ENCODE data around the gene NFAT5.
"Not testable (repeated sequence)": the region's sequence is repeated elsewhere in the genome, so short reads cannot be mapped to it uniquely, and the experiment has no call there.

Gene NFAT5, protein sequence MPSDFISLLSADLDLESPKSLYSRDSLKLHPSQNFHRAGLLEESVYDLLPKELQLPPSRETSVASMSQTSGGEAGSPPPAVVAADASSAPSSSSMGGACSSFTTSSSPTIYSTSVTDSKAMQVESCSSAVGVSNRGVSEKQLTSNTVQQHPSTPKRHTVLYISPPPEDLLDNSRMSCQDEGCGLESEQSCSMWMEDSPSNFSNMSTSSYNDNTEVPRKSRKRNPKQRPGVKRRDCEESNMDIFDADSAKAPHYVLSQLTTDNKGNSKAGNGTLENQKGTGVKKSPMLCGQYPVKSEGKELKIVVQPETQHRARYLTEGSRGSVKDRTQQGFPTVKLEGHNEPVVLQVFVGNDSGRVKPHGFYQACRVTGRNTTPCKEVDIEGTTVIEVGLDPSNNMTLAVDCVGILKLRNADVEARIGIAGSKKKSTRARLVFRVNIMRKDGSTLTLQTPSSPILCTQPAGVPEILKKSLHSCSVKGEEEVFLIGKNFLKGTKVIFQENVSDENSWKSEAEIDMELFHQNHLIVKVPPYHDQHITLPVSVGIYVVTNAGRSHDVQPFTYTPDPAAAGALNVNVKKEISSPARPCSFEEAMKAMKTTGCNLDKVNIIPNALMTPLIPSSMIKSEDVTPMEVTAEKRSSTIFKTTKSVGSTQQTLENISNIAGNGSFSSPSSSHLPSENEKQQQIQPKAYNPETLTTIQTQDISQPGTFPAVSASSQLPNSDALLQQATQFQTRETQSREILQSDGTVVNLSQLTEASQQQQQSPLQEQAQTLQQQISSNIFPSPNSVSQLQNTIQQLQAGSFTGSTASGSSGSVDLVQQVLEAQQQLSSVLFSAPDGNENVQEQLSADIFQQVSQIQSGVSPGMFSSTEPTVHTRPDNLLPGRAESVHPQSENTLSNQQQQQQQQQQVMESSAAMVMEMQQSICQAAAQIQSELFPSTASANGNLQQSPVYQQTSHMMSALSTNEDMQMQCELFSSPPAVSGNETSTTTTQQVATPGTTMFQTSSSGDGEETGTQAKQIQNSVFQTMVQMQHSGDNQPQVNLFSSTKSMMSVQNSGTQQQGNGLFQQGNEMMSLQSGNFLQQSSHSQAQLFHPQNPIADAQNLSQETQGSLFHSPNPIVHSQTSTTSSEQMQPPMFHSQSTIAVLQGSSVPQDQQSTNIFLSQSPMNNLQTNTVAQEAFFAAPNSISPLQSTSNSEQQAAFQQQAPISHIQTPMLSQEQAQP (N-terminal part only)

DNA sequence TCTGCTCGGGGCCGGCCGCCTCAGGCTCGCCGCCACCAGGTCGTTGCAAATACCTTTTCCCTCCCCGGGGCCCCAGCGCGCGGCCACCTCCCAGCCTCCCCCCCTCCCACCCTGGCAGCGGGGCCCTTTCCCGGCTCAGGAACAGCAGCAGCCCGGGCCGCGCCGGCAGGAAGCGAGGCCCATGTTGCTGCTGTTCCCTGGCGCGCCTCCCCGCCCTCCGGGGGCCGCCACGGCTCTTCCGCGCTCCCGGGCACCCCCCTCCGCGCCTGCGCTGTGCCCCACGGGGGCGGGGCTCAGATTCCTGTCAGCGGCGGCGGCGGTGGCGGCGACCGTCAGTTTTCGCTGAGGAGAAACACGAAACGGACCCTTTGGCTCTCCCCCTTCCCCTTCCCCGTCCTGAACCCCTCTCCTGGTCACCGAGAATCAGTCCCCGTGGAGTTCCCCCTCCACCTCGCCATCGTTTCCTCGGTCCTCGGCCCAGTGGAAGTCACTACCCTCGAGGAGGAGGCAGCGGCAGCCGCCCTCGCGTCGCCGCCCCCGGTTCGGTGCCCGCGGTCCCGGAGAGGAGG lies at the start of gene NFAT5:
NFAT5 (plus strand) TSS at position 296 of the 569 bp plus-strand sequence. CDS start 336 bp downstream, outside the sequence.
- DNase-seq = peak; percentile 92

DNA sequence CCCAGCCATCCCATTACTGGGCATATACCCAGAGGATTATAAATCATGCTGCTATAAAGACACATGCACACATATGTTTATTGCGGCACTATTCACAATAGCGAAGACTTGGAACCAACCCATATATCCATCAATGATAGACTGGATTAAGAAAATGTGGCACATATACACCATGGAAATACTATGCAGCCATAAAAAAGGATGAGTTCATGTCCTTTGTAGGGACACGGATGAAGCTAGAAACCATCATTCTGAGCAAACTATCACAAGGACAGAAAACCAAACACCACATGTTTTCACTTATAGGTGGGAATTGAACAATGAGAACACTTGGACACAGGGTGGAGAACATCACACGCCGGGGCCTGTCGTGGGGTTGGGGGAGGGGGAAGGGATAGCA lies 47.9 kb upstream of the NFAT5 start:
- DNase-seq = not testable (repeated sequence)

DNA sequence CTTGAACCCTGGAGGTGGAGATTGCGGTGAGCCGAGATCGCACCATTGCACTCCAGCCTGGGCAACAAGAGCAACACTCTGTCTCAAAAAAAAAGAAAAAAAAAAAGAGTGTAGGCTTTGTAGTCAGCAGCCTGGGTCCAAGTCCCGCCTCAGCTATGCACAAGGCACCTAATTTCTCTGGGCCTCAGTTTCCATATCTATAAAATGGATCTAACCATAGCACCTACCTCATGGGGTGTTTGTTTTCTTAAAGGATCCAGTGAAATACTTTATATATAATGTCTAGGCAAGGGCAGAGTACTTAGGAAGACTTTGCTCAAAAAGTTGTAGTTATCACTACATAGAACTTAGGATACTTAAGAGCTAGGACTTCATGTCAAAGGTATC lies 45.4 kb upstream of the NFAT5 start:
- no peak for DNase-seq

DNA sequence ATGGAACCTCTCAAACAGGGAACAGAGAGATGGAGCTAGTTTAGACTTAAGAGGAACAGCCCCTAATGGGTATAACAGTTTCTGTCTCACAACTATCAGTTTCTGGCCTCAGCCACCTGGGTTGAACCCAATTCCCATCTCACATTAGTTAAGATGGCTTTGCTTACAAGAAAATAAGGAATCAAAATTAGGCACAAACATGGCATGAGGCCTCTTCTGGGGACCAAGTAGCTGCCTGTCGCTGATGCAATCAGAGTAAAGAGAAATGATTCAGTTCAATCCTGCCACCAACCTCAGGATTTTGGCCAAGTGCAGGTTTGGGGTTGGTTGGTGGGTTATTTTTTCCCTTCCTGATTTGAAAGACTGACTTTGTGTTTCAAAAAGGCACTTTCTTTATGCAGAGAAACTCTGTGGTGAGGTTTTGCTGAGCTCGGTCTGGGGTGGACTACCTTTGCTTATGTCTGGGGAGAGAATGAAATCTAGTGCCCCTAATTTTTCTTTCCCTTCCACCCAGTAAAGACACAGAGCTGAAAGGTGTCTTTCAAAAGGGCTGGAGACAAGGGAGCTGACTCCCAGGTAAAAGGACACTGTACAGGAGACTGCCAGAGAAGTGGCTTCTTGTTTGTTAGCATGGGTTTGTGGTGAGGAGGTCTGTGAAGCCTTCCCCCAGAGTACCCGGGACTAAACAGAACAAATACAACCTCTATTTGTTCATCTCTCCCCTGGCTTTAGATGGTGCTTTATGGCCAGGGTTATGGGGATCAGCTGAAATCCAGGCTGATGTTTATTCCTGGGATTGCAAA lies 44.8 kb upstream of the NFAT5 start:
- peak; percentile 70 for DNase-seq

DNA sequence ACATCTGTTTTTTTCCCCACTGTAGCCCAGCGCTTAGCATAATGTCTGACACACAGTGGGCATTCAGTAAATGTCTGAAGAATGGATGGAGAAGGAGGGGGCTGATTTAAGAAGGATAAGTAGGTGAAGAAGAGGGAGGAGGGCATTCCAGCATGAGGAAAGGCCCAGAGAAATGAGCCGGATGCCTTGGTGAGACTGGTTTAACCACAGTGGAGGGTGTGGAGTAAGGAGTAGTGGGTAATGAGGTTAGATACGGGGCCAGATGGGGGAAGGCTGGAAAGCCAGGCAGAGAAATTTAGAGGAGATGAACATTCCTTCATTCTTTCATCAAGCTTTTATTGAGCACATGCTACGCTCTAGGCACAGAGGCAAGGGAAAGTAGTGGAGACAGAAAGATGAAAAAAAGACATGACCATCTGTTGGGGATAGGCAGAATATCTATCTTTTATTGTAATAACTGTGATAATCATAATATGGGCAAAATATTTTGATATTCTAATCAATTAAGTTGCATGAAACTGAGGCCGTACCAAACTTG lies 43.7 kb upstream of the NFAT5 start:
- DNase-seq = no peak

DNA sequence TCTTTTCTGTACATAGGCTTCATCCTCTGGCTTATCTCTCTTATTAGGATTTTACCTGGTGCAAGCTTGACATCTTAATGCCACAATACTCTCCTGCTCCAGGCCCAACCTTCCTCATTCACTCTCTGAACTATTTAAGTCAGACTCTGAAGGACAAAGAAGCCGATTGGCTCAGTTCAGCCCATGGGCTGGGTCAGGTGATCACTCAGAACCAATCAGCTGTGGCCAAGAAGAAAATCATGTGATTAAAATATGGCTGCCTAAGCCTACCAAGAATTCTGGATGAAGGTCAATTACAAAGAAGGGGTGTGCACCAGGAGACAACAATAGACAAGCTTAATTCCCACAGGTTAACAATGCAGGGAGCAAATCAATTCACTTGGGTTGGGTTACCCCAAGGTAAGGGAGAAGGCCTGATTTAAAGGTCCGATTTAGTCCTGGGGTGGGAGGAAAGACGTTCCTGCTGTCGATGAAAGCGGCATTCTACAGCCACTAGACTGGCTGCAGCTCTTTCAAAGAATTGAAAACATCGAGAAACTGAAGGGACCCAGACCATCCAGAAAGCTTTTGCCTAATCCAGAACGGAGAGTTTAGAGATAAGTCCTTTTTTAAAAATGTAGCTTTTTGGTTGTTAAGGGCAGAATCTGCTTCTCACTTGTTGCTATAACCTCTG lies 42.9 kb upstream of the NFAT5 start:
- DNase-seq = peak; percentile 8

DNA sequence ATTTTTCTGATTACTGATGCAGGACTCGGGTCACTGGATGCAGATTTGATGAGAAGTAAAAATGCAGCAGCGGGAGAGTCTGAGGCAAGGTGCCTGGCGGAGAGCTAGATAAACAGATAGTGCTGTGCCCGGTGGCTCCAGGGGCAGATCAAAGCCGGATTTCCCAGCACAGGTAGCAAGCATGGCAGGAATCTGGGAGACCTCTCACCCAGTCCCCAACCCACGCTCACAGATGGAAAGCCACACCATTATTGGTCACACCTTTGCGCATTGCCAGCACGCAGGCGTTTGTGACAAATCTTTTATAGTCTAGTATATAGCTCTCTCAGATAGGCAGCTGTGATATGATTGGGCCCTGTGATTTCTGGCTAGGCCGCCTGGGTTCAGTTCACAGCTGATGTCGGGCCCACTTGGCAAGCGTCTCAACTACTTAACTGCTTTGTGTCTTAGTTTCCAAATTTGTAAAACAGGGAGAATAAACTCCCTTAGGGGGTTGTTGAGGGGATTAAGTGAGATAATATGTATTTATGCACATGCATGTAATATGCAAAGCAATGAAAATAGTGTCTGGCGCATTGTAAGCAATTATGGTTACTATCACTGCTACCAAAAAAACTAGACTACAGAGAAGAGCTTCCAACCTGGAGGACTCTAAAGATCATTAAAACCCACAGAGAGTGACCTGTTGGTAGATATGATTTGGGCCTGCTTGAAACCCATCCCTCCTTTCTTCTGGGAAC lies 42.0 kb upstream of the NFAT5 start:
- no peak for DNase-seq

DNA sequence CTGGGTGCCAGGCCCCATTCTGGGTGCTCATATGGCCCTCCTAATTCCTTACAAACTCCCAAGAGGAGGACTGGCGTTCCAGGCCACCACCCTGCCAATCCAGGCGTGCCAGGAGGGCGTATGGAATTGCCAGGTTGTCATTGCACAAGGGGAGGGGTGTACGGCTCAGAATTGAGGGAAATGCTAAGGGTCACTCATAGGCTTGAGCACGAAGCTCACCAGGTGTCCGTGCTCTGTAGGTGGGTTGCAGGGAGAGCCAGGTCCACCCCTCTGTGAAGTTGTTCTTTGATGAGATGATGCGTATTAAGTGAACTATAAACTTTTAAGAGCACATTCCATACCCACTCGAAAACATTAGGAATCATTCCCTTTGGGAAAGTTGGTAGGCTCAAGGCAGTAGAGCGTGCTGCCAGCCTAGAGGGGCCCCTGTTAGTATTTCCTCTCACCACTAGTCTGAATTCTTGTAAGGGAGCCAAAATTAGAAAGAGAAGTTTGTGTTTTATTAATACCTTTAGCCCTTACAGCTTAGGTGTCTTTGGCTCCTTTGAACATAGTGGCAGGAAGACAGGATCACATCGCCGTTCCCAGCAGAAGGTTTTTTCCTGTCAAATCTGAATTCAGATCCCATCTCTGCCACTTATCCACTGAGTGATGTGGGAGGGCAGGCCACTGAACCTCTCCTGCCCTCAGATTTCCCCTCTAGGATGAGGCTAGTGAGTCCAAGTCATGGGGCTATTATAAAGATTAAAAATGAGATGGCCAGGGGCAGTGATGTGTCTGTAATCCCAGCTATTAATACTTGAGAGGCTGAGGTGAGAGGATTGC lies 38.7 kb upstream of the NFAT5 start:
- no peak for DNase-seq

DNA sequence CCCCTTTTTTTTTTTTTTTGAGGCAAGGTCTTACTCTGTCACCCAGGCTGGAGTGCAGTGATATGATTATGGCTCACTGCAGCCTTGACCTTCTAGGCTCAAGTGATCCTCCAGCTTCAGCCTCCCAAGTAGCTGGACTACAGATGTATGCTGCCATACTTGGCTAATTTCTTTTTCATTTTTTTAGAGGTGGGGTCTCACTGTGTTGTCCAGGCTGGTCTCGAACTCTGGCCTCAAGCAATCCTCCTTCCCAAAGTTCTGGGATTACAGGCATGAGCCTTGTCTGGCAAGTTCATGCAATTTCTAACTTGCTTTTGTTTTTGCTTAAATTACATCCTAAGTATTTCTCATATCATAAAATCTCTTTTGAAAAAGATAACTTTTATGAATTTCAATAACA lies 33.8 kb upstream of the NFAT5 start:
- no peak for DNase-seq

DNA sequence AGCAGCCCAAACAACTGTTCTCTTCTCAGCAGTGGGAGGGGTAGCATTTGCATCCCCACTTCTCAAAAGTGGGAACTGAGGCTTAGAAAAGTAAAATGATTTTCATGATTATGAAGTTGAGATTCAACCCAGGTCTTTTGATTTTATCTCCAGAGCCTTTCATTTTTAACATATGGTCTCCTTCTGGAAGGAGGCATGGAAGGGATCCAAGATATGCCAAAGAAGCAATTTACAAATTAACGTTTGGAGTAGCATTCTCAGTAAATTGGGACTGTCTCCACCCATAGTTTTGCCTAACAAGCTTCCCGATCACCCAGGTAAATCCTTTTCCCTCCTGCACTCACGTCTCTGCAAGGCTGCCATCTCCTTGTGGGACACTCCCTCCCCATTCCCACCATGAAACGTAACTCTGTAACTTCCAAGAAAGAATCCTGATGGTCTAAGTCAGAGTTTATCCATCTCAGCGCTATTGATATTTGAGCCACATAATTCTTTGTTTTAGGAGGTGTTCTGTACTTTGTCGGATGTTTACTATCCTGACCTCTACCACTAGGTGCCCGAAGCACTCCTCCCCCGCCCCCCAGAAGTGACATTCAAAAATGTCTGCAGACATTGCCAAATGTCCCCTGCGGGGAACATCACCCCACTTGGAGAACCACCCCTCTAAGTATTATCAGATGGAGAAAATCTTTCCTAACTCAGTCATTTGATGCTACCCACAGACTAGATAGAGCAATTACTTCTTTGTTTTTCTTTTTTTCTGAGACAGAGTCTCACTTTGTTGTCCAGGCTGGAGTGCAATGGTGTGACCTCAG lies 32.9 kb upstream of the NFAT5 start:
- no peak for DNase-seq

DNA sequence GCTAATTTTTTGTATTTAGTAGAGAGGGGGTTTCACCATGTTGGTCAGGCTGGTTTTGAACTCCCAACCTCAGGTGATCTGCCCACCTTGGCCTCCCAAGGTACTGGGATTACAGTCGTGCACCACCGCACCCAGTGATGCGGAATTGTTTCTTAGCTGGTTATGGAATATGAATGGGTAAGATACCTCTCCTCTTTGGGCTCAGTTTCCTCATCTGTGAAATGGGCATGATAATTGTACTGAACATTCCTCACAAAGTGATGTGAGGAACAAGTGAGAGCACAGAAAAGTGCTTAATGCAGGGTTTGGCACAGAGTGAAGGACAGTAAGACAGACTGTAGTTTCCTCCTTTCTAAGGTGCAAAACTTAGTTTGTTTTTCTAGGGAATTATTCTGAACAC lies 31.0 kb upstream of the NFAT5 start:
- no peak for DNase-seq

DNA sequence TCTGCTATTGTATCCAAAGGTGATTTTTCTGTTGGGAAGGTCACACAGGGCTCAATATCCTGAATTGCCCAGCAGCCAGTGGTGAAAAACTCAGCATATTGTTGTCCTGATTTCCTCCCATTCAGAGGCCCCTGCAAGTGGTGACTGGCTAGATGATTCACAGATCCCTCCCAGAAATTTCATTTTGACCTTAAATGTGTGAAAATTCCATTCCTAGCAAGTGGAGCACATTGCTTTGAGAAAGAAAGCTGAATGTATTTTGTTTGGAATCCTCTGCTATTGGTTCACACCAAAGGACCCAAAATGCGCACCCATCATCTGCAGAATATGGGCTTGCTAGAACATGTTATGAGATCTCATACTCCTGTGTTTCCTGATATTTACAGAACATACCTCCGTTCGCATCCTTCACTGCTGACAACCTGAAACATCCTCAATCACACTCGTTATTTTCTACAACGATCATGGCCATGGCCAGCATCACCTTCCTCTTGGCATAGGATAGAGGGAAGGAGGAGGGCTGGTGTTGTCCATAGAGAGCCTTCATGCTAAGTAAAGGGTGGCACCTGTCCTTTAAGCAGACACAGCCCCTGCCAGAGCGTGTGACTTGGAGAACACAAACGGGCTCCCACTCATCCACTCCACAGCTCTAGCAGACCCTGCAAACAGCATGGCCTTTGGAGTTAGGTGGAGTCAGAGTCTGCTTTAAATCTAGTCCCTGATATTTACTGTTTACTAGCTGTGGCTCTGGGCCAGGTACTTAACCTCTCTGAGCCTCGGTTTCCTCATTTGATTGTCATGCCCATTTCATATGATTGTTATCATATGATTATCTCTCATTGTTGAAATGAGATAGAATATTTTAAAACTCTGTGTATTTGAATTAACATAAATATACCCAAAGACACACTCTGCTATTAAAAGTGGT lies 30.4 kb upstream of the NFAT5 start:
- no peak for DNase-seq

DNA sequence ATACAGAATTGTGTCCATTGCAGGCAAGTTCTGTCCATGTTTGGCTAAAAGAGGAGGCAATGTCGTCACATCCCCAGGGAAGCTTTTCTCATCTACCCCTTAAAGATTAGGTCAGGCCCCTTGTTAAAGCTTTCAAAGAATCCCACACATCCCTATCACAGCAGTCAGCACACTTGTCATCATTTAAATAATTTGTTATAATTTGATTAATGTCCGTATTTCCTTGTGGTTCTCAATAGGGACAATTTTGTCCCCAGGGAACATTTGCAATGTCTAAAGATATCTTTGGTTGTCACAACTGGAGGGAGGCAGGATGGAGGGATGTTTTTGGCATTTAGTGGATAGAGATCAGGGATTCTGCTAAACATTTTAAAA lies 28.1 kb upstream of the NFAT5 start:
- DNase-seq = no peak

DNA sequence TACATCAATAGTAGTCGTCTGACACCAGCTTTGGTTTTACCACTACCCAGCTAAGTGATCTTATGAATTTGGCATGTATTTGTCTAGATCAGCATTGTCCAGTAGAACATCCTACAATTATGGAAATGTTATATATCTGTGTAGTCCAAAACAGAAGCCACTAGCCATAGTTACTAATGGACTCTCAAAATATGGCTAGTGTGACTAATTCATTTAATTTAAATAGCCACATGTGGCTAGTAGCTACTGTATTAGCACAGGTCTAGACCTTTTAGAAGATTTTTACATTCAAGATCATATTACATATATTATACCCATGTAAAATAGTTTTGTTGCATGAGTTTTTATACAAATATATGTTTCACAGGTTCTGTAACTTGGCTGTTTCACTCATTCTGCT lies 27.0 kb upstream of the NFAT5 start:
- DNase-seq = no peak

DNA sequence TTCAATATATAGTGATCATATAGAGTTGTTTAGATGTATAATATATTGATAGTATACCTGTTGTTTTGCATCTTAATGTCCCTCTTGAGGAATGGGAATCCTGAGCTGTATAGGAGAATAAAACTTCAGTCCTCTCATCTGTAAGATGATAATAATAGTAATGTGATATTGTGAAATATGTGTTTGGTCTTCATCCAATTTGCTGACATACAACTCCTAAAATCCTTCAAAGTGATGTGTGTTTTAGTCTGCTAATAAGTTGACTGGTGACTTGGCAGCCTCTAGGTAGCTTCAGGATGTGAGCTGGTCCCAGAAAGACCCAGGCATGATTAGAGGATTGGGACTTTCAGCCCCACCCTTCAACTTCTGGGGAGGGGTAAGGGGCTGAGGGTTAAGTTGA lies 22.8 kb upstream of the NFAT5 start:
- DNase-seq = no peak

DNA sequence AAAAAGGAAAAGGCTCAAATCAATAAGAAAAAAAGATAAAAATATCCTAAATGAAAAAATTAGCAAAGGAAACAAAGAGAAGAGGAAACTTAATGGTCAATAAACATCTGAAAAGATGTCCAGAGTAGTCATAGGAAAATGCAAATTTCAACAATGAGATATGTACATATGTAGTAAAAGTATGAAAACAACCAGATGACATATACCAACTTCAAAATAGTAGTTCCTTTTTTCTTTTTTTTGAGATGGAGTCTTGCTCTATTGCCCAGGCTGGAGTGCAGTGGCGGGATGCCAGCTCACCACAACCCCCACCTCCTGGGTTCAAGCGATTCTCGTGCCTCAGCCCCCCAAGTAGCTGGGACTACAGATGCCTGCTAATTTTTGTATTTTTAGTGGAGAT lies 21.7 kb upstream of the NFAT5 start:
- no peak for DNase-seq

DNA sequence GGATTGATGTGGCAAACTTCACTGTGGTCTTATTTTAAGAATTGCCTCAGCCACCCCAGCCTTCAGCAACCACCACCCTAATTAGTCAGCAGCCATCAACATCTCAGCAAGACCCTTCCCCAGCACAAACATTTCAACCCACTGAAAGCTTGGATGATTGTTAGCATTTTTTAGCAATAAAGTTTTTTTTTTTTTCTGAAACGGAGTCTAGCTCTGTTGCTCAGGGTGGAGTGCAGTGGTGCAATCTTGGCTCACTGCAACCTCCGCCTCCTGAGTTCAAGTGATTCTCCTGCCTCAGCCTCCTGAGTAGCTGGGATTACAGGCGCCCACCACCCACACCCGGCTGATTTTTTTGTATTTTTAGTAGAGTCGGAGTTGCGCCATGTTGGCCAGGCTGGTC lies 19.1 kb upstream of the NFAT5 start:
- DNase-seq = not testable (repeated sequence)

DNA sequence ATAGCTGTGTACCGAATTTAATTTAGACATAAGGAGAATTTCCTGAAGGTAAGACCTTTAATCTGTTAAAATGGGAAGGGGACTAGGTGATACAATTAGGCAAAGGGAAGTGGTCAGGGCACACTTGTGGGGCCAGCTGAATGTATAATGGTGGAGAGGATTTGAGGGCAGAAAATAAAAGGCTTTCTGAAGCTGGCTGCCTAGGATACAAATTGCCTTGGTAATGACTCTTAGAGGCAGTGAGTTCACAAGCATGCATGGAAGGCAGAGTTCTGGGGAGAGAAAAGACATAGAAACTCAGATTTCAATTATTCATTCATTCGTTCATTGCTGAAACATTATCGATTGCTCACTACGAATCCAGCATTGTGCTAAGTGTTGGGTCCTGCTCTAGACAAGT lies 12.4 kb upstream of the NFAT5 start:
- no peak for DNase-seq
